Panc1 (cell line): Measurements from ENCODE around the gene ROCK2. TPM values are rescaled to one million over a fixed set of nuclear protein-coding genes. Genes with fewer than 3 reads are reported as not detected.

Experiments
- ATAC-seq: fragments of 200-7000 bp; cut with Tn5 transposase; 2 replicates; pipeline ENCODE4 v1.9.1; 2020; ENCODE audit warnings: mild to moderate bottlenecking, moderate library complexity
- BruUV-seq: library from RNA; stranded (reverse); fragments of 400-500 nt; replicated peaks from 2 replicates; lab custom pipeline; 2021; lab: Mats Ljungman, UMichigan
- CTCF ChIA-PET: fragments of 300-600 bp; sonication (Branson Sonifier 250); formaldehyde crosslinking; loops from one replicate; lab custom pipeline; 2022; ENCODE audit warnings: antibody characterized with exemption; lab: Charles Lee
- POLR2A ChIA-PET: fragments of 300-600 bp; sonication (Branson Sonifier 250); formaldehyde crosslinking; loops from one replicate; lab custom pipeline; 2022; ENCODE audit warnings: antibody characterized with exemption; lab: Charles Lee
- DNase-seq: peaks from one replicate; pipeline ENCODE4 v3.0.0-alpha.2; 2010; ENCODE audit warnings: low read depth, low spot score
- H3K27ac ChIP-seq: 2 replicates; pipeline ENCODE4 v1.5.1; 2011; ENCODE audit warnings: mild to moderate bottlenecking, low read length, inconsistent platforms
- H3K27me3 ChIP-seq: fragments of 200-500 bp; sonication (Bioruptor generic); 2 replicates; pipeline ENCODE4 v1.6.0; 2014; ENCODE audit warnings: low read length, inconsistent platforms; ENCODE audit not compliant: control insufficient read depth, insufficient read depth
- H3K36me3 ChIP-seq: fragments of 200-500 bp; sonication (Bioruptor generic); 2 replicates; pipeline ENCODE4 v1.5.1; 2014; ENCODE audit warnings: inconsistent platforms, mild to moderate bottlenecking, low read length, moderate library complexity; ENCODE audit not compliant: control insufficient read depth, insufficient read depth
- H3K4me1 ChIP-seq: 2 replicates; pipeline ENCODE4 v1.5.1; 2011; ENCODE audit warnings: inconsistent platforms, mild to moderate bottlenecking, low read length, moderate library complexity; ENCODE audit not compliant: control insufficient read depth, insufficient read depth
- H3K4me3 ChIP-seq, 2 experiments: 2 replicates each; pipeline ENCODE4 v1.5.1; 2011 to 2012; ENCODE audit warnings: low read depth in 2 of 2, low read length in 2 of 2, mild to moderate bottlenecking in 2 of 2, inconsistent platforms in 1 of 2, moderate library complexity in 1 of 2
- H3K9me3 ChIP-seq: fragments of 200-500 bp; sonication (Bioruptor generic); 2 replicates; pipeline ENCODE4 v1.5.1; 2014; ENCODE audit warnings: low read depth, mild to moderate bottlenecking, inconsistent platforms, low read length, moderate library complexity; ENCODE audit not compliant: control insufficient read depth, insufficient read depth
- CTCF ChIP-seq: fragments of 450-650 bp; IDR thresholded peaks from 2 replicates; pipeline ENCODE4 v1.5.1; 2017; ENCODE audit warnings: mild to moderate bottlenecking
- POLR2AphosphoS5 ChIP-seq: IDR thresholded peaks from 2 replicates; pipeline ENCODE4 v1.6.1; 2012; ENCODE audit warnings: mild to moderate bottlenecking, low read depth, low read length, moderate library complexity
- SIN3A ChIP-seq: IDR thresholded peaks from 2 replicates; pipeline ENCODE4 v1.6.1; 2012; ENCODE audit warnings: low read depth, mild to moderate bottlenecking, low read length, moderate library complexity, borderline replicate concordance; ENCODE audit not compliant: insufficient read depth
- TCF7L2 ChIP-seq: IDR thresholded peaks from 2 replicates; pipeline ENCODE4 v1.6.1; 2011; ENCODE audit warnings: mild to moderate bottlenecking, low read depth, low read length, inconsistent platforms
- in situ Hi-C: cut with HindIII; loops from 2 replicates; pipeline ENCODE4 v1.10.0; 2016; ENCODE audit warnings: low sequenced_read_pairs, low pct_unique_long_range_greater_than_20kb
- intact Hi-C: fragments of 100-400 bp; cut with micrococcal nuclease; formaldehyde crosslinking; loops from one replicate; pipeline ENCODE4 v1.10.0; 2022; ENCODE audit not compliant: unreplicated experiment
- total RNA-seq: library from RNA; stranded (reverse); gene quantifications from one replicate; pipeline ENCODE4 v1.2.1, GENCODE V29; 2021; ENCODE audit not compliant: unreplicated experiment
- TF ChIP-seq, protein P1 (sequence below), 2 experiments: IDR thresholded peaks; 2 replicates each; pipeline ENCODE4 v1.6.1; 2011 to 2012; ENCODE audit warnings: low read depth in 2 of 2, control low read depth in 1 of 2, low read length in 1 of 2, mild to moderate bottlenecking in 1 of 2, moderate library complexity in 1 of 2; ENCODE audit not compliant: insufficient read depth in 1 of 2

ROCK2 gene
- total RNA-seq, 1 experiment from 2014 or later, result 47.9 TPM

- DNase-seq (no peak), ATAC-seq (no peak)
- POLR2A ChIA-PET, result no interaction called here
- no TSS peak for BruUV-seq
- Histone ChIP-seq H3K27me3 (no peaks in the 10 kb centered on the region), H3K9me3 (no peaks in the 10 kb centered on the region), H3K4me1 (no peaks in the 10 kb centered on the region), H3K27ac (no peak overlapping the region), H3K36me3 (peaks cover 53% of the 10 kb centered on the region), H3K4me3 (no peak overlapping the region)
- CTCF ChIA-PET, result no interaction called here
- intact Hi-C loops (no loop called here), in situ Hi-C loops (no loop called here)
- TF ChIP-seq TCF7L2, result no peak
- TF ChIP-seq, protein P1, sequence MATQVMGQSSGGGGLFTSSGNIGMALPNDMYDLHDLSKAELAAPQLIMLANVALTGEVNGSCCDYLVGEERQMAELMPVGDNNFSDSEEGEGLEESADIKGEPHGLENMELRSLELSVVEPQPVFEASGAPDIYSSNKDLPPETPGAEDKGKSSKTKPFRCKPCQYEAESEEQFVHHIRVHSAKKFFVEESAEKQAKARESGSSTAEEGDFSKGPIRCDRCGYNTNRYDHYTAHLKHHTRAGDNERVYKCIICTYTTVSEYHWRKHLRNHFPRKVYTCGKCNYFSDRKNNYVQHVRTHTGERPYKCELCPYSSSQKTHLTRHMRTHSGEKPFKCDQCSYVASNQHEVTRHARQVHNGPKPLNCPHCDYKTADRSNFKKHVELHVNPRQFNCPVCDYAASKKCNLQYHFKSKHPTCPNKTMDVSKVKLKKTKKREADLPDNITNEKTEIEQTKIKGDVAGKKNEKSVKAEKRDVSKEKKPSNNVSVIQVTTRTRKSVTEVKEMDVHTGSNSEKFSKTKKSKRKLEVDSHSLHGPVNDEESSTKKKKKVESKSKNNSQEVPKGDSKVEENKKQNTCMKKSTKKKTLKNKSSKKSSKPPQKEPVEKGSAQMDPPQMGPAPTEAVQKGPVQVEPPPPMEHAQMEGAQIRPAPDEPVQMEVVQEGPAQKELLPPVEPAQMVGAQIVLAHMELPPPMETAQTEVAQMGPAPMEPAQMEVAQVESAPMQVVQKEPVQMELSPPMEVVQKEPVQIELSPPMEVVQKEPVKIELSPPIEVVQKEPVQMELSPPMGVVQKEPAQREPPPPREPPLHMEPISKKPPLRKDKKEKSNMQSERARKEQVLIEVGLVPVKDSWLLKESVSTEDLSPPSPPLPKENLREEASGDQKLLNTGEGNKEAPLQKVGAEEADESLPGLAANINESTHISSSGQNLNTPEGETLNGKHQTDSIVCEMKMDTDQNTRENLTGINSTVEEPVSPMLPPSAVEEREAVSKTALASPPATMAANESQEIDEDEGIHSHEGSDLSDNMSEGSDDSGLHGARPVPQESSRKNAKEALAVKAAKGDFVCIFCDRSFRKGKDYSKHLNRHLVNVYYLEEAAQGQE (IDR thresholded peaks at IDR 0.05; ENCODE audit: insufficient read depth in 1 of 2, low read depth in 2 of 2, low read length in 1 of 2), result no peak
- TF ChIP-seq CTCF, result no peak
- no peak for TF ChIP-seq SIN3A
- no peak for TF ChIP-seq POLR2AphosphoS5
Measured at GRCh38 chr2:11196246-11196645, 148.2 kb downstream of the ROCK2 start.

DNA sequence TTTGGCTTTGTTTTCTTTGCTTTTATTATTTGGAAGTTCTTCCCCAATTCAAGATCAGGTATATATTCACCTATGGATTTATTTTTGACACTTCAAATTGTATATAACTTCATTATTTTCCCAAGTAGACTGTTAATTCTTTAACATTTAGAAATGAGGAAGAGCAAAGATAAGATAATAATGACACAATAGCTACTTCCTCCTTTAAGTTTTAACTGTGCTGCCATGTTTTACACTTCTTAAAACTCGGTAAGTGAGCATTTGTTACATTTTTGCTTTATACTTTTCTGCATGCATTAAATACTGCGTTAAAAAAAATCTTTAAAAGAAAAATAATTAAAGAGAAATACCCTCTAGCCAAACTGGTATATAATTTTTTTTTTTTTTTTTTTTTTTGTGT, 156.7 kb downstream of the ROCK2 start:
- Histone ChIP-seq H3K36me3 (peaks cover 26% of the 10 kb centered on the region), H3K9me3 (no peaks in the 10 kb centered on the region), H3K27me3 (no peaks in the 10 kb centered on the region), H3K4me1 (no peaks in the 10 kb centered on the region), H3K4me3 (no peak overlapping the region), H3K27ac (no peak overlapping the region)
- DNase-seq, result no peak
- intact Hi-C loops (no loop called here), in situ Hi-C loops (no loop called here)
- ChIA-PET POLR2A (interaction anchor here (0.7 kb wide), 1 partner anchor 187 kb away, joined by 12 read pairs; no protein-coding TSS in a partner anchor), CTCF (interaction anchor here (0.7 kb wide), 2 partner anchors 53 to 352 kb away, joined by 4 to 15 read pairs; no protein-coding TSS in a partner anchor)
- TF ChIP-seq, protein P1 (IDR thresholded peaks at IDR 0.05; ENCODE audit: insufficient read depth in 1 of 2, low read depth in 2 of 2, low read length in 1 of 2), result no peak
- TF ChIP-seq POLR2AphosphoS5 (no peak), TCF7L2 (no peak), SIN3A (no peak), CTCF (no peak)
- no peak for ATAC-seq
- BruUV-seq, result no TSS peak
